ENCODE measurements around the gene KIF1A. TPM values are rescaled to one million over a fixed set of nuclear protein-coding genes. Genes with fewer than 3 reads are reported as not detected.

KIF1A gene
- total RNA-seq, 1 donor, result not detected

GRCh38 chr2:240728361-240728760 lies 91.7 kb downstream of the KIF1A start:
- Histone ChIP-seq H2AFZ (ENCODE audit: low read length) (no peak overlapping the region), H3K27ac (ENCODE audit: low read depth, low read length) (no peak overlapping the region), H3K4me3 (ENCODE audit: insufficient read depth, low read length) (no peak overlapping the region), H3K9me3 (ENCODE audit: low read depth, low read length) (no peaks in the 10 kb centered on the region), H3K79me2 (ENCODE audit: insufficient read depth, low read length) (no peaks in the 10 kb centered on the region), H3K4me2 (ENCODE audit: insufficient read depth, low read length) (no peak overlapping the region), H4K20me1 (ENCODE audit: insufficient read depth, low read length) (no peaks in the 10 kb centered on the region), H3K4me1 (ENCODE audit: insufficient read depth, low read length) (no peaks in the 10 kb centered on the region), H3K27me3 (ENCODE audit: insufficient read depth, low read length) (peaks cover 9% of the 10 kb centered on the region), H3K36me3 (ENCODE audit: insufficient read depth, low read length) (no peaks in the 10 kb centered on the region)
- DNase-seq (ENCODE audit: insufficient read length, low spot score, missing footprints), result no peak
- TF ChIP-seq CTCF (IDR thresholded peaks at IDR 0.05; ENCODE audit: extremely low read depth, low read depth, low read length), result no peak

GRCh38 chr2:240727913-240728312 lies 92.1 kb downstream of the KIF1A start:
- no peak for DNase-seq (ENCODE audit: insufficient read length, low spot score, missing footprints)
- TF ChIP-seq CTCF (IDR thresholded peaks at IDR 0.05; ENCODE audit: extremely low read depth, low read depth, low read length), result no peak

GRCh38 chr2:240727439-240727838 lies 92.6 kb downstream of the KIF1A start:
- no peak for TF ChIP-seq CTCF (IDR thresholded peaks at IDR 0.05; ENCODE audit: extremely low read depth, low read depth, low read length)
- Histone ChIP-seq H3K27me3 (ENCODE audit: insufficient read depth, low read length) (peaks cover 9% of the 10 kb centered on the region), H2AFZ (ENCODE audit: low read length) (no peak overlapping the region), H3K79me2 (ENCODE audit: insufficient read depth, low read length) (no peaks in the 10 kb centered on the region), H3K36me3 (ENCODE audit: insufficient read depth, low read length) (no peaks in the 10 kb centered on the region), H3K4me3 (ENCODE audit: insufficient read depth, low read length) (no peak overlapping the region), H3K4me2 (ENCODE audit: insufficient read depth, low read length) (no peak overlapping the region), H3K9me3 (ENCODE audit: low read depth, low read length) (no peaks in the 10 kb centered on the region), H3K4me1 (ENCODE audit: insufficient read depth, low read length) (no peaks in the 10 kb centered on the region), H4K20me1 (ENCODE audit: insufficient read depth, low read length) (no peaks in the 10 kb centered on the region), H3K27ac (ENCODE audit: low read depth, low read length) (no peak overlapping the region)
- DNase-seq (ENCODE audit: insufficient read length, low spot score, missing footprints), result no peak

More at GRCh38 chr2:240727913-240728312, 92.1 kb downstream of the KIF1A start:
- no peaks in the 10 kb centered on the region for H3K79me2 ChIP-seq (ENCODE audit: insufficient read depth, low read length)
- H3K4me3 ChIP-seq (ENCODE audit: insufficient read depth, low read length), result no peak overlapping the region
- H3K27me3 ChIP-seq (ENCODE audit: insufficient read depth, low read length), result peaks cover 9% of the 10 kb centered on the region
- no peaks in the 10 kb centered on the region for H3K9me3 ChIP-seq (ENCODE audit: low read depth, low read length)
- H2AFZ ChIP-seq (ENCODE audit: low read length), result no peak overlapping the region
- H4K20me1 ChIP-seq (ENCODE audit: insufficient read depth, low read length), result no peaks in the 10 kb centered on the region
- H3K4me1 ChIP-seq (ENCODE audit: insufficient read depth, low read length), result no peaks in the 10 kb centered on the region
- no peak overlapping the region for H3K4me2 ChIP-seq (ENCODE audit: insufficient read depth, low read length)
- H3K27ac ChIP-seq (ENCODE audit: low read depth, low read length), result no peak overlapping the region
- no peaks in the 10 kb centered on the region for H3K36me3 ChIP-seq (ENCODE audit: insufficient read depth, low read length)

- DNase-seq (ENCODE audit: insufficient read length, low spot score, missing footprints), result no peak
- Histone ChIP-seq H3K4me1 (ENCODE audit: insufficient read depth, low read length) (no peaks in the 10 kb centered on the region), H3K27ac (ENCODE audit: low read depth, low read length) (no peak overlapping the region), H4K20me1 (ENCODE audit: insufficient read depth, low read length) (no peaks in the 10 kb centered on the region), H3K36me3 (ENCODE audit: insufficient read depth, low read length) (no peaks in the 10 kb centered on the region), H3K27me3 (ENCODE audit: insufficient read depth, low read length) (peaks cover 9% of the 10 kb centered on the region), H3K4me2 (ENCODE audit: insufficient read depth, low read length) (no peak overlapping the region), H2AFZ (ENCODE audit: low read length) (no peak overlapping the region), H3K4me3 (ENCODE audit: insufficient read depth, low read length) (no peak overlapping the region), H3K79me2 (ENCODE audit: insufficient read depth, low read length) (no peaks in the 10 kb centered on the region), H3K9me3 (ENCODE audit: low read depth, low read length) (no peaks in the 10 kb centered on the region)
- no peak for TF ChIP-seq CTCF (IDR thresholded peaks at IDR 0.05; ENCODE audit: extremely low read depth, low read depth, low read length)
These were observed 93.1 kb downstream of the KIF1A start for GRCh38 chr2:240726876-240727275.

Measured in osteoblast (primary cell).